ENCODE data around the gene PAQR9.

GRCh38 chr3:142977399-142977728 is 13.9 kb upstream of the PAQR9 start:
- no peak for TF ChIP-seq CTCF (IDR thresholded peaks at IDR 0.05; ENCODE audit: insufficient read depth, low read length, poor library complexity, severe bottlenecking)
- no peak for TF ChIP-seq EZH2phosphoT487 (conservative IDR thresholded peaks at IDR 0.05; ENCODE audit: low read length)

Data from SU-DHL-6 (cell line).